Kidney (tissue), 14 donors: ENCODE measurements around the gene PANX2. TPM values are rescaled to one million over a fixed set of nuclear protein-coding genes. Genes with fewer than 3 reads are reported as not detected.

Experiments used
- DNase-seq, 5 donors: peaks; one replicate each; pipeline ENCODE4 v3.0.0-alpha.2; 2013 to 2020
- FAIRE-seq: peaks from 2 replicates; lab custom pipeline; 2012; peaks lifted over from hg19 to GRCh38; lab: Jason Lieb, UNC
- H3K27ac ChIP-seq, 2 donors: one replicate each; pipeline ENCODE4 v1.7.0; 2013; ENCODE audit warnings: low read depth in 2 of 2, low read length in 2 of 2, inconsistent platforms in 1 of 2
- H3K27me3 ChIP-seq: one replicate; pipeline ENCODE4 v1.7.1; 2013; ENCODE audit warnings: low read length, inconsistent platforms; ENCODE audit not compliant: control insufficient read depth, insufficient read depth
- H3K36me3 ChIP-seq, 3 donors: one replicate each; pipeline versions ENCODE4 v1.7.0 to v1.7.1; 2013; ENCODE audit warnings: low read length in 3 of 3, control low read depth in 1 of 3, inconsistent platforms in 1 of 3; ENCODE audit not compliant: insufficient read depth in 3 of 3, control insufficient read depth in 2 of 3
- H3K4me1 ChIP-seq, 3 donors: one replicate each; pipeline versions ENCODE4 v1.7.0 to v1.7.1; 2013; ENCODE audit warnings: low read length in 3 of 3, inconsistent platforms in 1 of 3, low read depth in 1 of 3; ENCODE audit not compliant: control insufficient read depth in 2 of 3, insufficient read depth in 2 of 3
- H3K4me3 ChIP-seq, 3 donors: one replicate each; pipeline versions ENCODE4 v1.7.0 to v1.8.1; 2013; ENCODE audit warnings: low read length in 3 of 3, control low read depth in 1 of 3, inconsistent platforms in 1 of 3
- H3K9ac ChIP-seq, 3 donors: one replicate each; pipeline versions ENCODE4 v1.7.0 to v1.7.1; 2013; ENCODE audit warnings: low read length in 3 of 3, control low read depth in 1 of 3, inconsistent platforms in 1 of 3
- H3K9me3 ChIP-seq, 3 donors: one replicate each; pipeline versions ENCODE4 v1.7.0 to v1.7.1; 2013; ENCODE audit warnings: low read length in 3 of 3, control low read depth in 1 of 3, inconsistent platforms in 1 of 3; ENCODE audit not compliant: control insufficient read depth in 2 of 3, insufficient read depth in 1 of 3
- intact Hi-C: fragments of 100-400 bp; cut with DNase I; formaldehyde crosslinking; loops from one replicate; pipeline ENCODE4 v1.11.1; 2022
- polyA plus RNA-seq: library from polyadenylated mRNA; stranded (reverse); fragments of 350-450 nt; fragmentation: Illumina TruSeq; extraction: RNeasy Lipid Tissue Mini Kit (QIAGEN cat#74804); gene quantifications from one replicate; pipeline ENCODE4 v1.2.3, GENCODE V29; 2014; ENCODE audit warnings: low read depth, low replicate concordance; ENCODE audit not compliant: insufficient read depth
- total RNA-seq: library from RNA; stranded (reverse); fragmentation: NEBNext Ultra II Directional; extraction: Animal tissue kit (Norgen Biotek cat#: 25700); gene quantifications from one replicate; pipeline ENCODE4 v1.2.1, GENCODE V29; 2021
- TF ChIP-seq, protein P1 (sequence below): IDR thresholded peaks from 3 replicates; pipeline ENCODE4 v1.5.1; 2012; ENCODE audit warnings: mild to moderate bottlenecking, moderate library complexity, borderline replicate concordance; ENCODE audit not compliant: insufficient read depth; ENCODE audit errors: extremely low read depth
- donor health status: control.
- donor health status: control.
- donor health status: control.
- donor health status: control.
- donor health status: control.
- donor health status: DM: yes; HTN: yes; CAD: no.
- donor health status: Normal renal cell carcinoma (clear cell type).

PANX2 gene
- total and polyA plus RNA-seq, 2 donors from 2014 or later = 1.0 to 4.3 TPM

DNA sequence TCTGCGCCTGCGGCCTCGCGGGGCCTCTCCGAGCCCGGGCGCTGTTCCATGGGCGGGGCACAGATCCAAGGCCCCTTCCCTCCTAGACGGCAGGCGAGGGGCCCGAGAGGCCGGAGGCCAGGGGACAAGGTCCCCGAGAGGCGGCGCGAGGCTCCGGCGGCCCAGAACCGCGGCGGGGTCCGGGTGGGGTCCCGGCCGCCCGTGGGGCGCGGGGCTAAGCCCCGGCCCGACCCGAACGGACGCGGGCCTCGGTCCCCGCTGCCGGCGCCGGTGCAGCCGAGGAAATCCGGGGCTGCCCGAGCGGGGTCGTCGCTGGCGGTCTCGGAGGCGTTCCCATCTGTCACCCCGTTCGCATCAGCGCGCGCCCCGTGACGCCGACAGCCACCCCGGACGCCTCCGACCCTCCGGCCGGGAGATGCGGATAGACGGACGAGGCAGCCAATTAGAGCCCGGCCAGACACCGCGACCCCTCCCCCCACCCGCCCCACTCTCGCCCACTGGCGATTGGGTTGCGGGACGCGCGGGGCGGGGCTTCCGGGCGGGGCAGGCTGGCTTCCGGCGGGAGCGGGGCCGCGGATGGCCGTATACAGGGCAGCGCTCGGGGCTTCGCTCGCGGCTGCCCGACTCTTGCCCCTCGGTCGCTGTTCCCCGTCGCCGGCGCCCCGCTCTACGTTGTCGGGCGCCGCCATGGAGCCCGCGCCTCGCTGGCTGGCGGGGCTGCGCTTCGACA is 30.1 kb downstream of the PANX2 start, which contains the start of gene SELENOO:
TSS of gene SELENOO (plus strand) at position 551 of the 730 bp plus-strand sequence. CDS start at position 577, 26 bp downstream.
- intact Hi-C loops = no loop called here
- H3K27ac ChIP-seq = peak within 1 kb of the TSS in 1 of 2 donors; percentile 11
- H3K4me1 ChIP-seq = peaks cover 0 to 24% (median 11%) of the 10 kb centered on the region in 3 donors
- peaks cover 0 to 5% (median 0%) of the 10 kb centered on the region in 3 donors for H3K36me3 ChIP-seq
- H3K27me3 ChIP-seq = no peaks in the 10 kb centered on the region
- peak within 1 kb of the TSS in 2 of 3 donors; percentile 48 to 61 for H3K9ac ChIP-seq
- no peaks in the 10 kb centered on the region for H3K9me3 ChIP-seq
- H3K4me3 ChIP-seq = peak within 1 kb of the TSS; percentile 44 to 69 (median 53)
- TF ChIP-seq, protein P1, sequence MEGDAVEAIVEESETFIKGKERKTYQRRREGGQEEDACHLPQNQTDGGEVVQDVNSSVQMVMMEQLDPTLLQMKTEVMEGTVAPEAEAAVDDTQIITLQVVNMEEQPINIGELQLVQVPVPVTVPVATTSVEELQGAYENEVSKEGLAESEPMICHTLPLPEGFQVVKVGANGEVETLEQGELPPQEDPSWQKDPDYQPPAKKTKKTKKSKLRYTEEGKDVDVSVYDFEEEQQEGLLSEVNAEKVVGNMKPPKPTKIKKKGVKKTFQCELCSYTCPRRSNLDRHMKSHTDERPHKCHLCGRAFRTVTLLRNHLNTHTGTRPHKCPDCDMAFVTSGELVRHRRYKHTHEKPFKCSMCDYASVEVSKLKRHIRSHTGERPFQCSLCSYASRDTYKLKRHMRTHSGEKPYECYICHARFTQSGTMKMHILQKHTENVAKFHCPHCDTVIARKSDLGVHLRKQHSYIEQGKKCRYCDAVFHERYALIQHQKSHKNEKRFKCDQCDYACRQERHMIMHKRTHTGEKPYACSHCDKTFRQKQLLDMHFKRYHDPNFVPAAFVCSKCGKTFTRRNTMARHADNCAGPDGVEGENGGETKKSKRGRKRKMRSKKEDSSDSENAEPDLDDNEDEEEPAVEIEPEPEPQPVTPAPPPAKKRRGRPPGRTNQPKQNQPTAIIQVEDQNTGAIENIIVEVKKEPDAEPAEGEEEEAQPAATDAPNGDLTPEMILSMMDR = no peak
- FAIRE-seq (no peak), DNase-seq (peak; percentile 94 to 97 (median 97))

DNA sequence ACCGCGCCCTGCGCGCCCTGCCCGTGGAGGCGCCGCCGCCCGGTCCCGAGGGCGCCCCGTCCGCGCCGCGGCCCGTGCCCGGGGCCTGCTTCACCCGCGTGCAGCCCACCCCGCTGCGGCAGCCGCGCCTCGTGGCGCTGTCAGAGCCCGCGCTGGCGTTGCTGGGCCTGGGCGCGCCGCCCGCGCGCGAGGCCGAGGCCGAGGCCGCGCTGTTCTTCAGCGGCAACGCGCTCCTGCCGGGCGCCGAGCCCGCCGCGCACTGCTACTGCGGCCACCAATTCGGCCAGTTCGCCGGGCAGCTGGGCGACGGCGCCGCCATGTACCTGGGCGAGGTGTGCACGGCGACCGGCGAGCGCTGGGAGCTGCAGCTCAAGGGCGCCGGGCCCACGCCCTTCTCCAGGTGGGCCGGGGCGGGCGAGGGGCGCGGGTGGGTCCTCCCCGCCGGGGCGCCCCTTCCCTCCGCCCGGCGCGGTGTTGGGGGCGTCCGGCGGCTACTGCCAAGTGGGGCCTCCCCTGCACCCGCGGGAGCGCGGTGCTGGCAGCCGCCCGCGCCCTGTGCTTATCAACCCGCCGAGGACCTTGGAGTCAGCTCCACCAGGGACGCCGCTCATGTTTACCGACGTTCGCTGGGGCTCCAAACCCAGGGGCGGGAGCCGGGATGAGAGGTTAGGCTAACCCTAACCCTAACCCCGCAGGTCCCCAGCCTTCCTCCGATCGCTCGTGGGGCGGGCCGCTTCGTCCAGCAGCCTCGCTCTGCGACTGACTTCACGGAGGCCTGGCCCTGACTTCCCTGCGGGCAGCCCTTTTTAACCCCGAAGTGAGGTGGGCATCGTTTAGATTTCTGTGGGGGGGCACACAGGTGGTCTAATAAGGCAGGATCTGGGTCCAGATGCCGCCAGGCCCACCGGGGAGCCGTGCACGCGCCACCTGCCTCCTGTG is 30.9 kb downstream of the PANX2 start:
- intact Hi-C loops = no loop called here
- DNase-seq (peak in 1 of 5 donors; percentile 59), FAIRE-seq (no peak)
- Histone ChIP-seq H3K36me3 (peaks cover 0 to 5% (median 0%) of the 10 kb centered on the region in 3 donors), H3K4me3 (peak overlapping the region; percentile 16 to 69 (median 53)), H3K27ac (no peak overlapping the region), H3K9me3 (no peaks in the 10 kb centered on the region), H3K27me3 (no peaks in the 10 kb centered on the region), H3K4me1 (peaks cover 0 to 24% (median 19%) of the 10 kb centered on the region in 3 donors), H3K9ac (peak overlapping the region in 2 of 3 donors; percentile 48 to 61)
- TF ChIP-seq, protein P1 = no peak

DNA sequence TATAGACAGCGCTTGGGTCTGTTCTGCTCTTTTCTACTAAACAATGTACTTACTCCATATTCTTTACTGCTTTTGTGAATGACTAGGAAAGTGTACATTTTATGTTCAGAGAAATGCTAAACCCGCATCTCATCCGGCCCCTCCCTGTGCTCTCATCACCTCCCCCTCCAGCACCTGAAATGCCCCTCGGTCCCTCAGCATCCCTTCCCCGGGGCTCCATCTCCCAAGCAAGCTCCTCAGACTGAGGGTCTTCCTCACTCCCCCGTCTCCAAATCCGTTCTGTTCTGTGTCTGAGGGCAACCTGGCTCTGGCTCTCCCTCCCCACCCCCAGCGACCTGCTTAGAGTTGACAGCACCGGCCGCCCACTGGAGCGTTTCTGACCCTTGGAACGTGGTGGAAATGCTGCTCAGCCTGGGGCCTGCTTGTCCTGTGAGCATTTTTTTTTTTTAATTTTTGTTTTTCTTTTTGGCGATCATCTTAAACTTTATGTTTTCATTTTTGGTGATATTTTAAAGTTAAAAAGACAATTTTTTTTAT is 31.7 kb downstream of the PANX2 start:
- DNase-seq (peak in 2 of 5 donors; percentile 71), FAIRE-seq (no peak)
- Histone ChIP-seq H3K27ac (peak overlapping the region in 1 of 2 donors; percentile 23), H3K9me3 (no peaks in the 10 kb centered on the region), H3K9ac (peak overlapping the region in 2 of 3 donors; percentile 48 to 61), H3K27me3 (no peaks in the 10 kb centered on the region), H3K36me3 (peaks cover 0 to 5% (median under 1%) of the 10 kb centered on the region in 3 donors), H3K4me1 (peaks cover 0 to 24% (median 19%) of the 10 kb centered on the region in 3 donors), H3K4me3 (peak overlapping the region; percentile 26 to 69 (median 53))
- TF ChIP-seq, protein P1 = no peak
- intact Hi-C loops = no loop called here
